Effector memory CD8-positive, alpha-beta T cell (primary cell): Measurements from ENCODE around the gene MICOS13.
A peak's percentile ranks its signal among the peaks of the same experiment; 100 is the strongest.
"Not testable (repeated sequence)": the region's sequence is repeated elsewhere in the genome, so short reads cannot be mapped to it uniquely, and the experiment has no call there.

ENCODE experiments used
- ATAC-seq: fragments of 150-1000 bp; cut with Tn5 transposase; replicated peaks from 2 replicates; pipeline ENCODE4 v1.10.0; 2021; ENCODE audit warnings: mild to moderate bottlenecking, moderate library complexity
- DNase-seq, 3 experiments: peaks; one replicate each; pipeline ENCODE4 v3.0.0; 2021
- H3K27ac Mint-ChIP-seq, 2 donors: one replicate each; pipeline ENCODE4 v1.8.0; 2022; ENCODE audit warnings: mild to moderate bottlenecking in 2 of 2, mixed read lengths in 2 of 2, moderate library complexity in 2 of 2
- H3K27me3 Mint-ChIP-seq, 2 donors: one replicate each; pipeline ENCODE4 v1.8.0; 2022; ENCODE audit warnings: mixed read lengths in 2 of 2
- H3K36me3 Mint-ChIP-seq: one replicate; pipeline ENCODE4 v1.8.0; 2022; ENCODE audit warnings: mild to moderate bottlenecking, moderate library complexity, mixed read lengths; ENCODE audit not compliant: insufficient read depth
- H3K4me1 Mint-ChIP-seq, 2 donors: one replicate each; pipeline ENCODE4 v1.8.0; 2022; ENCODE audit warnings: low read depth in 2 of 2, mixed read lengths in 2 of 2
- H3K4me3 Mint-ChIP-seq, 2 donors: one replicate each; pipeline ENCODE4 v1.8.0; 2022; ENCODE audit warnings: mild to moderate bottlenecking in 2 of 2, mixed read lengths in 2 of 2, moderate library complexity in 2 of 2
- H3K9me3 Mint-ChIP-seq, 2 donors: one replicate each; pipeline ENCODE4 v1.8.0; 2022; ENCODE audit warnings: mixed read lengths in 2 of 2

MICOS13 gene

GRCh38 chr19:5707576-5708575, 27.6 kb upstream of the MICOS13 start:
- H3K4me3 Mint-ChIP-seq = peak overlapping the region in 1 of 2 donors; percentile 19
- no peaks in the 10 kb centered on the region for H3K9me3 Mint-ChIP-seq
- no peaks in the 10 kb centered on the region for H3K27me3 Mint-ChIP-seq
- no peak overlapping the region for H3K27ac Mint-ChIP-seq
- no peak for ATAC-seq
- DNase-seq = no peak
- H3K36me3 Mint-ChIP-seq = peaks cover 91% of the 10 kb centered on the region
- peaks cover 0 to 3% of the 10 kb centered on the region in 2 donors for H3K4me1 Mint-ChIP-seq

GRCh38 chr19:5706876-5707573, 26.7 kb upstream of the MICOS13 start:
- ATAC-seq (no peak), DNase-seq (no peak)
- Mint-ChIP-seq H3K27ac (peak overlapping the region in 1 of 2 donors; percentile 66), H3K36me3 (peaks cover 87% of the 10 kb centered on the region), H3K9me3 (no peaks in the 10 kb centered on the region), H3K4me1 (peaks cover 0 to 3% of the 10 kb centered on the region in 2 donors), H3K4me3 (no peak overlapping the region), H3K27me3 (no peaks in the 10 kb centered on the region)

- peaks cover 86% of the 10 kb centered on the region for H3K36me3 Mint-ChIP-seq
- no peaks in the 10 kb centered on the region for H3K9me3 Mint-ChIP-seq
- no peak for DNase-seq
These were observed 25.2 kb upstream of the MICOS13 start for GRCh38 chr19:5705552-5705951.

GRCh38 chr19:5703819-5704818, 23.8 kb upstream of the MICOS13 start:
- no peak overlapping the region for H3K4me3 Mint-ChIP-seq
- H3K4me1 Mint-ChIP-seq = peaks cover 0 to 3% of the 10 kb centered on the region in 2 donors
- no peaks in the 10 kb centered on the region for H3K9me3 Mint-ChIP-seq
- H3K27me3 Mint-ChIP-seq = no peaks in the 10 kb centered on the region
- ATAC-seq (no peak), DNase-seq (no peak)
- no peak overlapping the region for H3K27ac Mint-ChIP-seq
- peaks cover 82% of the 10 kb centered on the region for H3K36me3 Mint-ChIP-seq

More at GRCh38 chr19:5705552-5705951, 25.2 kb upstream of the MICOS13 start:
- Mint-ChIP-seq H3K4me1 (peaks cover 0 to 3% of the 10 kb centered on the region in 2 donors), H3K27me3 (no peaks in the 10 kb centered on the region), H3K4me3 (no peak overlapping the region), H3K27ac (peak overlapping the region in 1 of 2 donors; percentile 66)
- ATAC-seq = no peak

- H3K4me1 Mint-ChIP-seq, ATAC-seq, H3K27ac Mint-ChIP-seq, H3K9me3 Mint-ChIP-seq, H3K4me3 Mint-ChIP-seq, H3K27me3 Mint-ChIP-seq, DNase-seq: not testable (repeated sequence)
- H3K36me3 Mint-ChIP-seq = peaks cover 84% of the 10 kb centered on the region
These were observed 21.7 kb upstream of the MICOS13 start for GRCh38 chr19:5702053-5702410.

DNA sequence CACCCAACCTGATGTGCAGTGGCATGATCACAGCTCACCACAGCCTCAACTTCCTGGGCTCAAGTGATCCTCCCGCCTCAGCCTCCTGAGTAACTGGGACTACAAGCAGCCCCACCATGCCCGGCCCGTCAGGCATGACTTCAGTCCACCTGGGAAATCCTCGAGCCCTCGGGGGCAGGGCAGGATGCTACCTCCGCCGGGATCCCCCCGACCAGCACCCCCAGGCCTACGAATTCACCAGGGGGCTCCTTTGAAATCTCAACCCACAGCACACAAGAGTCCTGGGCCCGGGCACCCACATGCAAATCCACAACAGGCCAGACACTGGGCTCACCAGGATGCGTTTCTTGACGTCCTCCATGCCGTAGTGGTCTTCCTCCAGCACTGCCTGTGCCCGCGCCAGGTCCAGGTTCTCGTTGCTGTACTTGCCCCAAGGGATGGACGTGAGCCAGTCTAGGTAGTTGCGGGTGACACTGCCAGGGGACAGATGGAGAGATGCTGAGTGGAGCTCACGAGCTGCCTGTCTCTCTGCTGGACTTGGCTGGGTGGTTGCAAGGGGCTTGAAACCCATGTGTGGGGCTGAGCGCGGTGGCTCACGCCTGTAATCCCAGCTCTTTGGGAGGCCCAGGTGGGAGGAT, 20.3 kb upstream of the MICOS13 start:
- Mint-ChIP-seq H3K9me3 (no peaks in the 10 kb centered on the region), H3K27ac (peak overlapping the region in 1 of 2 donors; percentile 72), H3K36me3 (peaks cover 85% of the 10 kb centered on the region), H3K4me1 (peaks cover 0 to 3% of the 10 kb centered on the region in 2 donors), H3K27me3 (no peaks in the 10 kb centered on the region), H3K4me3 (no peak overlapping the region)
- DNase-seq (no peak), ATAC-seq (no peak)

DNA sequence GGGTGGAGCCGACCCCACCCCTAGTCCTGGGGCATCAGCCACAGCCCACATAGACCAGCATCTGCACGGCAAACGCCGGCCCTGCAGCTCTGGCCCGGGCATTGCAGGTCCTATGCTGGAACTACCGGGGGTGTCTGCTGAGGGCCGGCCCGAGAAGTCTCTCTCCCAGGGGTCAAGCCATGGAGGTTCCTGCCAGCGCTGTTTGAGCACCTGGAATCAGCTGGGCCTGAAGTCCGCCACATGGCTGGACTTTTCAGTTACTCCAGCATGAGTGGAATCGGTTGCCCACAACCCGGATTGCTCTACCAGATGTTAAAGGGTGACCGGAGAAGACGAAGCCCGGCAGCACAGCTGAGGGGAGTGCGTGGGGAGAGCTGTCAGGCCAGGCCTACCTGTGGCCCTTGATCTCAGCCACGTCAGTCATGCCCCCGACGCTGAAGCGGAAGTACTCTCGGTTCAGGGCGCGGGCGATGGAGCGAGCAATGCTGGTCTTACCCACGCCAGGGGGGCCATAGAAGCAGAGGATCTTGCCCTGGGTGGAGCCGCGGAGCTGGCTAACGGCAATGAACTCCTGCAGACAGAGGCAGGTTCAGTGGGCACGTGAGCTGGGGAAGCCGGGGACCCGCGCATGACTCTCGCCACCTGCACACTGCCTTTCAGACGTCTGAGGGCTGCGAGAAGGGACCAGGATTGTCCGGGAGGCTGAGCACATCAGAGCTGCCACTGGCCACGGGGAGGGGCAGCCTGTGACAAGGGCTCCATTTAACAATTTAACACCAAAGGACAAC, 18.5 kb upstream of the MICOS13 start:
- ATAC-seq (no peak), DNase-seq (no peak)
- Mint-ChIP-seq H3K4me3 (no peak overlapping the region), H3K4me1 (peaks cover 0 to 3% of the 10 kb centered on the region in 2 donors), H3K9me3 (no peaks in the 10 kb centered on the region), H3K36me3 (peaks cover 86% of the 10 kb centered on the region), H3K27ac (no peak overlapping the region), H3K27me3 (no peaks in the 10 kb centered on the region)

DNA sequence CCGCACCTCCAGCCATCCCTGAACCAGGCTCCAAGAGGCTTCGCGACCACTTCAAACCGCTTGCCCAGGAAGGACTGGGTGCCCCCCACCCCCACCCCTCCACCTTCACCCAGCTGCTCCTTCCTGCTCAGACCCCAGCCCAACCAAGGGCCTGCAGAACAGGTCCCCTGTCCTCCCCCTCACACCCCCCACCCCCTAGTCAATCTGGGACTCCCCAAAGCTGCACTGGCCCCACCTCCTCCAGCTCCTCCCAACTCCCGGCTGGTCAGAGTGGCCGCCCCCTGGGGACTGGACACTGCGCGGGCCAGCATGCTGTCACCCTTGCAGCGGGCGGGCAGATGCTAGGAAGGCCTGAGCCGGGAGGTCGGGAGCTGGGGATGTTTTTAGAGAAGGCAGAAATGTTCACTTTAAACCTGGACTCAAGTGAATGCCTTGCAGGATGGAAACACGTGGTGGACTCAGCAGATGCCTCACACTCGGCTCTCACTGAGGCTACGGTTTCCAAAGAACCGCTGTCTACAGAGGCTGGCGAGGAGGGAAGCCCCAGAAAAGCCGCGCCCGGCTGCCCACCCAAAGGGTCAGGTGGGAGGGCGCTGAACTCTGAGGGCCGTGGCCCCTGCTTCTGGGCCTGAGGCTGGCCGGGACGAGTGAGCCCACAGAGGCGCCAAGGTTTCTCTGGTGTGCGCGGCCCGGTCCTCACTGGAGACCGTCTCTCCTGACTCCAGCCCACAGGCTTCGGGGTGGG, 17.7 kb upstream of the MICOS13 start:
- ATAC-seq (no peak), DNase-seq (no peak)
- H3K27me3 Mint-ChIP-seq = no peaks in the 10 kb centered on the region
- H3K4me3 Mint-ChIP-seq = no peak overlapping the region
- H3K36me3 Mint-ChIP-seq = peaks cover 86% of the 10 kb centered on the region
- H3K4me1 Mint-ChIP-seq = peaks cover 0 to 2% of the 10 kb centered on the region in 2 donors
- H3K27ac Mint-ChIP-seq = no peak overlapping the region
- H3K9me3 Mint-ChIP-seq = no peaks in the 10 kb centered on the region

- Mint-ChIP-seq H3K36me3 (peaks cover 88% of the 10 kb centered on the region), H3K27ac (peak overlapping the region in 1 of 2 donors; percentile 53), H3K27me3 (no peaks in the 10 kb centered on the region), H3K4me3 (no peak overlapping the region), H3K9me3 (no peaks in the 10 kb centered on the region), H3K4me1 (peaks cover 0 to 9% of the 10 kb centered on the region in 2 donors)
- DNase-seq = no peak
- ATAC-seq = no peak
These were observed 16.9 kb upstream of the MICOS13 start for GRCh38 chr19:5697022-5697889.

- Mint-ChIP-seq H3K9me3 (no peaks in the 10 kb centered on the region), H3K4me3 (no peak overlapping the region), H3K27me3 (no peaks in the 10 kb centered on the region), H3K4me1 (peaks cover 0 to 10% of the 10 kb centered on the region in 2 donors), H3K36me3 (peaks cover 92% of the 10 kb centered on the region), H3K27ac (peak overlapping the region in 1 of 2 donors; percentile 53)
- ATAC-seq = no peak
- DNase-seq = no peak
These were observed 16.1 kb upstream of the MICOS13 start for GRCh38 chr19:5696196-5697021.
